CD1c-positive myeloid dendritic cell (primary cell): ENCODE measurements around the gene BHLHA15.
A peak's percentile ranks its signal among the peaks of the same experiment; 100 is the strongest.
"Not testable (repeated sequence)": the region's sequence is repeated elsewhere in the genome, so short reads cannot be mapped to it uniquely, and the experiment has no call there.

Experiments used
- DNase-seq: peaks from one replicate; pipeline ENCODE4 v3.0.0-alpha.2; 2016; ENCODE audit errors: extremely low spot score

The BHLHA15 gene

DNA sequence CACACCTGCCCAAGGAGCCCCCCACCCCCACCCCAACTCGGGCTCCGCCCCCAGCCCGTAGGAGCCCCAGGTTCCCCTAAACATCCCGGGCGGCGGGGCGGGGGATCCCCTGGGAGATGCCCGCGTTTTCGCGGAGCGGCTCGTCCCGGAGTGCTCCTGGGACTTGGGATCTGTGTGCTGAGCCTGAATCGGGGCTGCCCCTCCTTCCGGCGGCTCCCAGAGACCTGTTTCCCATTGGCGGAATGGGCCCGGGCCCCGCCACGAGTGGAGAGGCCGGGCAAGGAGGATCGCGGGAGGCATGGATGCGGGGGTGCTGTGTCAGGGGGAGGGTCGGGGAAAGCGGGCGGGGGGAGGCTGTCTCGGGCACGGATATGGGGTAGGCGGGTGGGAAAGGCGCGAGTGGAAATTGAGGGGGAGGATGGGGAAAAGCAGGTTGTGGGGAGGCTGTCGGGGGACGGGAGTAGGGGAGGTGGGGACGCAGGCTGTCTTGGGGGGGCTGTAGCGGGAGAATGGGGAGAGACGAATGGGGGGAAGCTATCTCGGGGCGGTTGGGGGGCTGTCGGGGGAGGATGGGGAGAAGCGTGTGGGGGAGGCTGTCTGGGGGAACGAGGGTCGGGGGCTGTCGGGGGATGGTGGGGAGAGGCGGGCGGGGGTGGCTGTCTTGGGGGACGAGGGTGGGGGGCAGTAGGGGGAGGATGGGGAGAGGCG, 572 bp upstream of the BHLHA15 start:
- no peak for DNase-seq

DNA sequence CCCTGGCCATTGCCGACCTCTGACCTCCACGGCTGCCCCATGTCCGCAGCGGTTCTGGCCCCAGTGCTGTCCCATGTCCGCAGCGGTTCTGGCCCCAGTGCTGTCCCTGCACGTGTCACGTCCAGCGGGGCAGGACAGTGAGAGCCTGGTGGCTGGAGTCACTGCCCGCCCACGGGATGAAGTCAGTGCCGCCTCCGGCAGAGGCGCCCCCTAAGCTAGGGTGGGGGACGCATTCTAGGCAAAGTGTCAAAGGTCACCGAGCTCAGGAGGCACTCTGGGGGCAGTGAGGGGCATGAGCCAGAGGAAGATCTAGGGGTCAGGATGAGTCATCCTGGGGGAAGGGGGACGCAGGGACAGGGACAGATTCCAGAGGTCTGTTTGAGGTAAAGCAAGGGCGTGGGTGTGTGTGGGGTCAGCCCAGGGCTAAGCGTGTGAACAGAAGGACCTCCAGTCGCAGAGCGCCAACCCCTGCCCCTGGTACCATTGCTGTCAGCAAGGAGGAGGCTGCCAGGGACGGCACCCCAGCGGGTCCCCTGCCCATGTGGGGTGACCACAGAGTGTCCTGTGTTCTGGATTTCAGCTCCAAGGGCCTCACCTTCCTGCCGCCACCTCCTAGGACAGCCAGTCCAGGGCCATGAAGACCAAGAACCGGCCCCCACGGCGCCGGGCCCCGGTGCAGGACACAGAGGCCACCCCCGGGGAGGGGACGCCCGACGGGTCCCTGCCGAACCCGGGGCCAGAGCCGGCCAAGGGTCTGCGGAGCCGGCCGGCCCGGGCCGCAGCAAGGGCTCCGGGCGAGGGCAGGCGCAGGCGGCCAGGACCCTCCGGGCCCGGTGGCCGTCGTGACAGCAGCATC, 665 bp downstream of the BHLHA15 start:
- no peak for DNase-seq

DNA sequence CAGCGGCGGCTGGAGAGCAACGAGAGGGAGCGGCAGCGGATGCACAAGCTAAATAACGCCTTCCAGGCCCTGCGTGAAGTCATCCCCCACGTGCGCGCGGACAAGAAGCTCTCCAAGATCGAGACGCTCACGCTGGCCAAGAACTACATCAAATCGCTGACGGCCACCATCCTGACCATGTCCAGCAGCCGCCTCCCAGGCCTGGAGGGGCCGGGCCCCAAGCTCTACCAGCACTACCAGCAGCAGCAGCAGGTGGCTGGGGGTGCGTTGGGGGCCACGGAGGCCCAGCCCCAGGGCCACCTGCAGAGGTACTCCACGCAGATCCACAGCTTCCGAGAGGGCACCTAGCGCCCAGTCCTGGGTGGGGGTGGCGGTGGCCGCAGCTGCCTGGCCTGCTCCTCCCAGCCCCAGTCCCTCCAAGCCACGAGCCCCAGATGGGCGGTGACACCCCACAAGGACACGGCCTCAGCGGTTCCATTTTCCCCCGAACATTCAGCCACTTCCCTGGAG, 1.3 kb downstream of the BHLHA15 start:
- DNase-seq: no peak

DNA sequence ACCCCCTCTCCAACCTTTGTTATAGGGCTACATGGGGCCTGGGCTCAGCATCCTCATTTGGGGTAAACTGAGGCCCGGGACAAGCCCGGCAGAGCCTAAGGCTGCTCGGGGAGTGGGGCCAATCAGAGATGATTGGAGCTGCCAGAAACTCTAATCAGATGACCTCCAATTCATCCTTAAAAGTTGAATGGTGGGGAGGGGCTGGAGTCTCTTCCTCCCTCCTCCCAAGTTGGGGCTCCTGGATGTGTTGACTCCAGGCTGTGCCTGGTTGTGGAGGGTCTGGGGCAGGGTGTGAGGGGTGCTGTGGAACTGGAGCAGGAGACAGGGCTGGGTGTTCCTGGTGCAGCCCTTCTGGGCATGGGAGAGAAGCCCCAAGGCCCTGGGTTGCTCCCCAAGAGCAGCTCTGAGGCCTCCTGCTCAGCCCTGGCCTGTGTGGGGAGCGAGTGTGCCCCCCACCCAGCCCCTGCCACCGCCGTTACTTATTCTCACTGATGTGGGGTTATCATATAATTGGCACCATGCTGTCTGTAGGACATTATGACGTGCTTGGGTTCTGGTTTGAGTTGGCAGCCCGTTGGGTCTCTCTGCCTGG, 2.2 kb downstream of the BHLHA15 start:
- no peak for DNase-seq

DNA sequence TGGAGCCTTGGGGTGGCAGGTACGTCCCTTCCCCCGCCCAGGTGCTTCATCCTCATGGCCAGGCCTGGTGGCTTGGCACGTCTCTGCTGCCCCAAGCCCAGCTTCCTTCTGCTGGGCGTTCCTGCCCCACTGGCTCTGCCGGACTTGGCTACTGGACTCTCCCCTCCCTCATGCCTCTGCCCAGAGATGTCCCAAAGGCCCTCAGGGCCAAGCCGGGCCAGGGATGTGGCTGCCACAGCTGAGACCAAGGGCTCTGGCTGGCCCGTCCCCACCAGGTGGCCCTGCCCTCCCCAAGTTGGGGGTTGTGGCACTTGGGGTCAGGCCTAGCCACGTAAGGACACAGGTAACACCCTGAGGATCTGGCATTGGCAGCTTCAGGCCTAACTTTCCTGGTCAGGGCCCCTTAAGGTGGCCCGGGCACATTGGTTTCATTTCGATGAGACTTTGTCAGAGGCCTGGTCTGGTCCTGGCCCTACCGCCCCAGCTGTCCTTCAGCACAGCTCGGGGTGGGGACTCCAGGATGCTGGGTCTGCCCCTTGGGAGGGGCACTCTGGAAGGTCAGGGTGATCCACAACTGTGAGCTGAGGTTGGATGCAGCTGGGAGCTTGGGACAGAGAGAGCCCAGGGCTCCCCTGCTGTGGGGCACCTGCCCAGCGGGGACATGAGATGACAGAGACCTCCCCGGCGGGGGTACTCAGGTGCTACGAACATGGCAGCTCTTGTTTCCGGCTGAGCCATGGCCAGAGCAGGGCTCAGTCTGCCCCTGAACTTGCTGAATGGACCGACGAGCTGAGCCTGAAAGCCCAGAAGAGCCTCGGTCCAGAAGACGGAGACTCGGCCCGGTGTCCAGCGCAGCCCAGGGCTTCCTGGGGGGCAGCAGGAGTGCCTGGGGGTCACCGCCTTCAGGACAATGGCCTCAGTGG, 2.9 kb downstream of the BHLHA15 start:
- DNase-seq: no peak

DNA sequence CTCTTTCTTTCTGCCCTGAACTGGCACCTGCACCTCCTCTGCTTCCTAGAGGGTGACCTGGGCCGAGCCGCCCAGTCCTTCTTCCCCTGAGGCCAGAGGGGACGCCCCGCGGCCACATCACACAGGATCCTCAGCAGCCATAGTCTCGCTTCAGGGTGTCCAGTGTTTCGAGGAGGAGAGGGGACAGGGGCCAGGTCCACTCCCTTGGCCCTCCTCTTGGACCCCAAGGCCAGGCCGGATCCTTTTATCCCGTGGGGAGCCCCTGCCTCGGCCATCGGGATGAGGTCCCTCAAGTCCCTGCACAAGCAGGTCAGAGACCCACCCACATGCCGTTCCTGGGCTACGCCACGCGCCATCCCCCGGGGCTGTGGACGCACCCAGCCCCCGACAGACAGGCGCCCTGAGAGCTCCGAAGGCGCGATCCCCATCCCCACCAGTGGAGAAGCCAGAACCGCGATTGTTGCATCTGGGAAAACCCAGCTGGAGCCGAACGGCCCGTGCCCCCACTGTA, 3.6 kb downstream of the BHLHA15 start:
- DNase-seq: no peak

DNA sequence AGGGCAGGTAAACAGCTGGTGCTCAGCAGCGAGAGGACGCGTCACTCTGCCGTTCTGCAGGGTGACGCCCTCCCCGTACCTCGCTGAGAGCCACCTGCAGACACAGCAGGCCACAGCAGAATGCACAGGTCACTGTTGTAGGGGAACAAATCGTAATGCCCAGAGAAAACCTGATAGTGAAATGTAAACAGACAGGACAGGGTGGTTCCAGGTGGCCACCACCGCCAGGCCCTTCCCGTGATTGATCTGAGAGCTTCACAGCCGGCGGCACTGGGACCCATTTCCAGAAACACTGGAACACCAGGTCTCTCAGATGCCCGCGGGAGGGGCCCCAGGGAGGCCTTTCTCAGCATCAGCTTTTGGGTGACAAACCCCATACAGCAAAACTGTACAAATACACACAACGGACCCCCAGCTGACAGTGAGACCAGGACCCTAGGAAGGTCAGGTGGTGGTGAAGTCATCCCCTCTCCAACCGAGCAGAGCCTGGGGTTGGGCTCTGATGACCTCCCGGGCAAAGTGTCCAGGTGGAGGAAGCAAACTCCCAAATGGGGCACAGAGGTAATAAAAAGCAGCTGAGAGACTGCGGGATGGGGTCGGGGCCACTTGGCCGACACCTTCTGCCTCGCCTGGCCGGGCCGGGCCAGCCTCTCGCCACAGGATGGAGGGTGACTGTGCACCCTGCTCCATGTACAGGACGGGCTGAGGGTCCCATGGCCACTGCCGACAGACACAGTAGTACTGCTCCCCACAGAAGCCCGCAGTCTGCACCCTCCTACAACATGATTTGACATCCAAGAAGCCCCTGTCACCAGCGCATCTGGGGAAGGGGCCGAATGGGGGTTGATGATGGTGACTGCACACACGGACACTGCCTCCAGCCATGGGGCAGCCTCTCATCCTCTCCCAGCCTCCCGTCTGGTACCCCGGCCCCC, 4.6 kb downstream of the BHLHA15 start:
- no peak for DNase-seq

DNA sequence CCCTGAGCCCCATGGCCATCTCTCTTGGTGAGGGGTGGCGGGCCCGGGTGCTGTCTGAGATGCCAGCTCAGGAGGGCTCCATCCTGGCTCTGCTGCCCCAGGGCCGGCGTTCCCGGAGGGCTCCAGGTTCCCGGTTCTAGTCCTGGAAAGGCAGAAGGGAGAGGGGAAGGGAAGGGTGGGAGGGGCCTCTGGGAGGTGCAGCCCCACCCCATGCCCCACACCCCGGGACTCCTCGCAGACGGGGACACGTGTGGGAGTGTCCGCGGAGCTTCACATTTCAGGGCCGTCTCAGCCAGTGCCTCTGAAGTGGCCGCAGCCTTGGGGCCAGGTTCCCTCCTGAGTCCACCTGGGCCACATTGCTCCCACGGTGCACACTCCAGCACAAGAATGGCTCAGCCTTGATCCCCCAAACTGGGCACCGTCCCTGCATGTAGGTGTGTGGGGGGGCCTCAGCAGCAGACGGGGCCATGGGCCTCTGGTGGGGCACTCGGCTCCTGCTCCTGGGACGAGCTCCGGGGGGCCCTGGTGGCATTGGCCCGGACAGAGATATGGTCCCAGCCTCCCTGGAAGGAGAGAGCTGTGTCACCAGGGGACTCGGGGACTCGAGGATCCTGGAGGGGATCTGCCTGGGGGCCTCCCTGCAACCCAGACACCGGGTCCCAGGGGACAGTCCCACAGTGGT, 5.8 kb downstream of the BHLHA15 start:
- no peak for DNase-seq

DNA sequence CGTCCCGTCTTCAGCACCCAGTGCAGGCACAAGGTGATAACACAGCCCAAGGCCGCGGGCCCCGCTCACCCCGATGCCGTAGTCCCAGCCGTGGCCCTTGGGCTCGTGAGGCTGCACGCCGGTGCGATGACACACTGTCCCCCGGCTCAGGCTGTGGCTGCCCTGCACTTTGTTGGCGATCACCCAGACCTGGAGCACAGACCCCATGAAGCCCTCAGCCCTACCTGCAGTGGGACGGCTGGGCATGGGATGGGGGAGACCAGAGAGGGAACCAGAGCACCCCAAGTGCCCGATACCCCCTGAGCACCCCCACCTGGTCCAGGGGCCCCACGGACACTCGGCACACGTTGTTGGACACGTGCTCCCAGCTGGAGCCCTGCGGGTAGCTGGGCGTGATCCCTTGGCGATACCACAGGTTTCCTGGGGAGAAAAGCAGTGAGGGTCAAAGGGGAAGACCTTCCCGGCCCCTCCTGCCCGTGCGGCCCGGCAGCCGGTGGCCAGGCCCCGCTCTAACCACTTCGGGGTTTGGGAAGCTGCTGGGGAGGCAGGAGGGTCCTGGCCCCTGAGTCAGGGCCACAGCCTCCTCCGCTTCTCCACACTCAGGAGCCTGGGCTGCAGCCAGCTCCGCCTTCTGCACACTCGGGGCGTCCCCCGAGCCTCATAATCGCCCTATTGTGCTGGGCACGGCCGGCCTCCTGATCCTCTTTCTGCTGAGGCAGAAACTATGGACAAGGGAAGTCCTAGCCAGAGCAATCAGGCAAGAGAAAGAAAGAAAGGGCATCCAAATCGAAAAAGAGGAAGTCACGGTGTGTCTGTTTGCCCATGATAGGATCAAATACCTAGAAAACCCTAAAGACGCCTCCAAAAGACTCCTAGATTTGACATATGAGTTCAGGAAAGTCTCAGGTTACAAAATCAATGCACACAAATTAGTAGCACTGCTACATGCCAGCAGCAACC, 6.7 kb downstream of the BHLHA15 start:
- DNase-seq: peak; percentile 52

DNA sequence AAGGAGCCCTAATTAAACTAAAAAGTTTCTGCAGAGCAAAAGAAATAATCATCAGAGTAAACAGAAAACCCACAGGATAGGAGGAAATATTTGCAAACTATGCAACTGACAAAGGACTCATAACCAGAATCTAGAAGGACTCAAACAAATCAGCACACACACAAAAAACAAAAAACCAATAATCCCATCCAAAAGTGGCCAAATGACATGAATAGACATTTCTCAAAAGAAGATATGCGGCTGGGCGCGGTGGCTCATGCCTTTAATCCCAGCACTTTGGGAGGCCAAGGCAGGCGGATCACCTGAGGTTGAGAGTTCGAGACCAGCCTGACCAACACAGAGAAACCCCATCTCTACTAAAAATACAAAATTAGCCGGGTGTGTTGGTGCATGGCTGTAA, 8.1 kb downstream of the BHLHA15 start:
- not testable (repeated sequence) for DNase-seq

DNA sequence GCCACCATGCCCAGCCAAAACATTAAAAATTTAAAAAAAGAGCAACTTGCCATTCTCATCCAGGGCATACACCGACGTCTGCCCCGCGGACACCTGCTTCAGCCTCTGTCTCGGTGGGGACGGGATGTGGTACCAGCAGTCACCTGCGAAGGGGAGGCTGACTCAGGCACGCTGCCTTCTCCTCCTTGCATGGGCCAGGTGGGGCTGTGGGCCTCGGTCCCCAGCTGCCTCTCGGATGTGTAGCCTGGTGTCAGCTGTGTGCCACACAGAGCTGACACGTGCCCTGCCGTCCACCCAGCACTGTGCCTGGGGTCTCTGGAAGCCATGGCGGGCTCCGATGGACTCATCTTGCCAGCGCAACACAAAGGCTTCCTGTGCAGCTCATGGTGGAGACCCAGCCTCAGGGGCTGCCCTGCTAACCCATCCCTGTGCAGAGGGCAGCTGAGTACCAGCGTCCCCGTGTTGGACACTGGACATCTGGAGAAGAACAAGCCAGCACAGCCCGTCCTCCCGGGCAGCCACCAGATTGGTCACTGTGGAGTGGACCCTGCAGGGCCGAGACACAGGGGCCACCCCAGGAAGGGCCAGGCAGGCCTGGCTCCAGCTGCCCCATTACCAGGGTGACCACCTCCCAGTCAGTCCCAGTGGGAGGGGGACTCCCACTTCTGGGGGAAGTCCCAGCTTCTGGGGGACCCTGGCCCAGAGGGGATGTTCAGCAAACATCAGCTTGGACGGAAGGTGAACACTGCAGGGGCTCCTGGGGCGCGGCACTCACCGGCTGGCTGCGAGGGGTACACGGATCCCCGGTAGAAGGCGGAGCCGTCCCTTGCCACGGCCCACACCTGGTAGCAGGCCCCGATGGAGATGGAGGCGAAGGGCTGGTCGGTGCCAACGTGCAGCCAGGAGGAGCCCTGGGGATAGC, 10.6 kb downstream of the BHLHA15 start:
- DNase-seq: no peak

DNA sequence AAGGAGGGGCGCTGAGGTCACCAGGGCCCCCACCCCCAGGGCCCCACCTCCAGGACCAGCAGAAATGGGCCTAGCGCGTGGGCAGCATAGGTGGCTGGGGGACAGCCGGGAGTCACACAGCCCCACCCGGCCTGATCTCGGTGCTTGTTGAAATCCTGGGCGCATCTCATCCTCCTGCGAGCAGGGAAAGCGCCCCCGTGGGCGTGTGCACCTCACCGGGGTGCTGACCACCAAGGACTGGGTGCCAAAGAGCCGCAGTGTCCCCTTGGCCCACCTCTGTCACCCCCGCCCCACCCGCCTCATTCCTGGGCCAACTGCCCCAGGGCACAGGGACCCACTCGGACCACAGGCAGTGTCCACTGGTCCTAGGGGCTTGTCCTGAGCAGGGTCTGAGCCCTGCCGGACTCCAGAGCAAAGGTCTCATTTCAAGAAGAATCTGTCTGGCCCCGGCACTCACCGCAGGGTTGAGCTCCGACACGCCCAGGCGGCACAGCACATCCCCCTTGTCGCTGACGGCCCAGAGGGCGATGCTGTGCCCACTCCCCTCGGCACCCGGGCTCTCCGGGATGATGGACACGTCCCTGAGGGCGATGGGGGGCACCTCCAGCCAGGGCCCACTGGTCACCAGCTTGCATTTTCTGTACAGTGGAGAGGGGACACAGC, 11.4 kb downstream of the BHLHA15 start:
- no peak for DNase-seq

DNA sequence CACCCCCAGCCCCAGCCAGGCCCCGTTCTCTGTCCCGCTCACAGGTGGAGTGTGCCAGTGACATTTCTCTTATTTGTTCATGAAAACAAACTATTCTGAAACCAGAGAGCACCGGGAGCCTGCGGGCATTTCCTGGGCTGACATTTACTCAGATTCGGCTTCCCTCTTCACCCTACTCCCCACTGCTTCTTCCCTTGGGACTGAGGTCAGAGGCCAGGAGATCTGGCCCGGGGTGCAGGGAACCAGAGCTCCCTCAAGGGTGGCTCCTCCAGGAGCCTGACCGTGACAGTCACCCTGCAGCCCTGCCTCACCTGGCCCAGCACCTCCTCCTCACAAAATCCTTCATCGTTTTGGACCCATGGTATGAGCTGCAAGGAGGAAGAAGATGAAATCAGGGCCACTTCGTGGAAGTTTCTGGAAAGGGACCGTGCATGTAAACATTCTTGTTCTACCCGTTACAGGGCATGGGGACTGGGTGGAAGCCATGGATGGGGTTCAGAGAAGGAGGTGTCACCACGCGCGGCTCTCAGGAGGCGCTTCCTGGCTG, 12.2 kb downstream of the BHLHA15 start:
- DNase-seq: no peak

DNA sequence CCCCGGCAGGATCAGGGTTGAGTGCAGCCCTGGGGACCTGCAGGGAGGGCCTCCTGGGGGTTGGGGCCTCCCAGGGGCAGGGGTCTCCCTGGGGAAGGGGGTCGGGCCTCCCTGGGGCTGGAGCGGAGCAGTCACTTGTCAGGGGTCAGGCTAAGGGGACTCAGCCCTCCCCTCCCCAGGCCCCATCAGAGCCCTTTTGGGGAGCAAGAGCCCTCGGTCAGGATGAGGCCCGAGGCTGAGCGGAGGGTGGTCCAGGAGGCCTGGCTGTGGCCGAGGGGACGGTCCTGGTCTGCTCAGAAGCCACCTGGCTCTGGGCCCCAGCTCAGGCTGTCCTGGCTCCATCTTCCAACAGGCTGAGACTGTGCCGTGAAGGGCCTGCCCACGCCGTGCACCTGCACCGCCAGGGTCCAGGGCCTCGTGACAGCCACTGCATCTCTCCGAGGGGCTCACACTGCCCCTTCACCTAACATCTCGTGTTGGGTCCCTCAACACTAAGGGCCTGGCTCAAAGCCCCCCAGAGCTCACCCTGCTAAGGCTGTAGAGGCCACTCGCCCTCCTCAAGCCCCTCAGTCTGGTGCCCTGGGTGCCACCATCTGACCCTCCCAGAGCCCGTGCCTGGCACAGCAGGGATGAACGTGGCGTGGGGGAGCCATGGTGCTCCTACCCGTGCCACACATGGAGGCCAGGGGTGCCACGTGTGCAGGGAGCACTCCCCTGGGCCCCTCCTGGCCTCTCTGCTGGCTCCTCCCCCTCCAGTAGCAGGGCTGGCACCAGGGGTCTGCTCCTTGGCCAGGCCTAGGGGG, 12.9 kb downstream of the BHLHA15 start:
- no peak for DNase-seq

DNA sequence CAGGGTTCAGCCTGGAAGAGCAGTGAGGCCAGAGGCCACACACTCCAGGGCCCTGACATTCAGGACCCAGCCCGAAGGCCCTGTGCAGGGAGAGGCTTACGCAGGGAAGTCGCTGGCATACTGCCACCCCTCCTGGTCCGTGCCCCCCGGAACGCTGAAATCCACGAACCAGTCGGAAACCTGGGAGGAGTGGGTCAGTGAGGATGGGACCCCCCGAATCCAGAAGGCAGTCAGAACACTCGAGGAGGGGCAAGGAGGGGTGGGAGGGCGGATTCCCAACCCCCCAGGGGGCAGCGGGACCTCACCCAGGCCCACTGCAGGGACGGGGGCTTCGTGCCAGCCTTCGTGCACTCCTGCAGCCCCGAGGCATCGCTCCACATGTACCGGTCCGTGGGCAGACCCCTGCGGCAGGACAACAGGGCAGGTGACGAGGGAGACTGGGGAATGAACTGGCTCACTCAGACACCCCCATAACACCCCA, 13.5 kb downstream of the BHLHA15 start:
- DNase-seq: no peak
